ENCODE measurements around the gene LPCAT2.

LPCAT2 gene

GRCh38 chr16:55473587-55473986 is 35.3 kb upstream of the LPCAT2 start:
- no peak overlapping the region for H3K4me3 Mint-ChIP-seq
- no peaks in the 10 kb centered on the region for H3K36me3 Mint-ChIP-seq (ENCODE audit: insufficient read depth)
- DNase-seq (ENCODE audit: low spot score in 2 of 2) (no peak), ATAC-seq (replicated peaks; ENCODE audit: extremely low read depth, poor library complexity, severe bottlenecking) (no peak)
- H3K27me3 Mint-ChIP-seq = peaks cover 47% of the 10 kb centered on the region
- peaks cover 6% of the 10 kb centered on the region for H3K4me1 Mint-ChIP-seq
- no peak overlapping the region for H3K27ac Mint-ChIP-seq (ENCODE audit: low read depth)
- H3K9me3 Mint-ChIP-seq = no peaks in the 10 kb centered on the region

DNA sequence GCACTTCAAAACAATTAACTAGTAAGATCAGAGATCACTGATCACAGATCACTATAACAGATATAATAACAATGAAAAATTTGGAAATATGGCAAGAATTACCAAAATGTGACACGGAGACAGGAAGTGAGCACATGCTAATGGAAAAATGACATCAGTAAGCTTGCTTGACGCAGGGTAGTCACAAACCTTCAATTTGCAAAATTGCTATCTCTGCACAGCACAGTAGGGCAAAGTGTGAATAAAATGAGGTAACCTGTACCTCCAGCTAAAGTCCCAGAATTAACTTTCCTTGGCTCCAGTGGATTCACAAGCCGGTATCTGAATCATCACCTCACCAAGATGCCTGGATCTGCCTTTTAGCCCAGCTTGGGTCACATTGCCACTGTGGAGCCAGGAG is 34.1 kb upstream of the LPCAT2 start:
- no peak overlapping the region for H3K27ac Mint-ChIP-seq (ENCODE audit: low read depth)
- no peaks in the 10 kb centered on the region for H3K9me3 Mint-ChIP-seq
- ATAC-seq (replicated peaks; ENCODE audit: extremely low read depth, poor library complexity, severe bottlenecking) (no peak), DNase-seq (ENCODE audit: low spot score in 2 of 2) (no peak)
- H3K4me3 Mint-ChIP-seq = no peak overlapping the region
- H3K4me1 Mint-ChIP-seq = peaks cover 6% of the 10 kb centered on the region
- no peaks in the 10 kb centered on the region for H3K36me3 Mint-ChIP-seq (ENCODE audit: insufficient read depth)
- H3K27me3 Mint-ChIP-seq = peaks cover 59% of the 10 kb centered on the region

DNA sequence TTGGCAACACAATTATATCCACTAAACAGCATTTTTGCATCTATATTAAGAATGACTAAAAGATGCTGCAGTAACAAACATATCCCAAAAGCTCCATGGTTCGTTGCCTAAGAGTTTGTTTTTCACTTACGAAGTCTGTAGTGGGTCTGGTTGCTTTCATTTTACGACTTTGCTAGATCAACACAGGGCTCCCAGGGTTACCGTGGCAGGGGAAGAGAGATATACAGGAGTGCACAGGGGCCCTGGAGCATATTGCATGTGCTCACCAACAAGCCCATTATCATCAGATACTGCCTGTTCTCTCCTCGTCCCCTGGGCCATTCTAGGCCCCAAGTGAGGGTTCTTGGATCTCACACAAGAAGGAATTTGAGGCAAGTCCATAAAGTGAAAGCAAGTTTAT is 33.0 kb upstream of the LPCAT2 start:
- Mint-ChIP-seq H3K9me3 (no peaks in the 10 kb centered on the region), H3K36me3 (ENCODE audit: insufficient read depth) (no peaks in the 10 kb centered on the region), H3K27ac (ENCODE audit: low read depth) (no peak overlapping the region), H3K4me1 (peaks cover 6% of the 10 kb centered on the region), H3K27me3 (peaks cover 70% of the 10 kb centered on the region), H3K4me3 (no peak overlapping the region)
- no peak for ATAC-seq (replicated peaks; ENCODE audit: extremely low read depth, poor library complexity, severe bottlenecking)
- DNase-seq (ENCODE audit: low spot score in 2 of 2) = no peak

DNA sequence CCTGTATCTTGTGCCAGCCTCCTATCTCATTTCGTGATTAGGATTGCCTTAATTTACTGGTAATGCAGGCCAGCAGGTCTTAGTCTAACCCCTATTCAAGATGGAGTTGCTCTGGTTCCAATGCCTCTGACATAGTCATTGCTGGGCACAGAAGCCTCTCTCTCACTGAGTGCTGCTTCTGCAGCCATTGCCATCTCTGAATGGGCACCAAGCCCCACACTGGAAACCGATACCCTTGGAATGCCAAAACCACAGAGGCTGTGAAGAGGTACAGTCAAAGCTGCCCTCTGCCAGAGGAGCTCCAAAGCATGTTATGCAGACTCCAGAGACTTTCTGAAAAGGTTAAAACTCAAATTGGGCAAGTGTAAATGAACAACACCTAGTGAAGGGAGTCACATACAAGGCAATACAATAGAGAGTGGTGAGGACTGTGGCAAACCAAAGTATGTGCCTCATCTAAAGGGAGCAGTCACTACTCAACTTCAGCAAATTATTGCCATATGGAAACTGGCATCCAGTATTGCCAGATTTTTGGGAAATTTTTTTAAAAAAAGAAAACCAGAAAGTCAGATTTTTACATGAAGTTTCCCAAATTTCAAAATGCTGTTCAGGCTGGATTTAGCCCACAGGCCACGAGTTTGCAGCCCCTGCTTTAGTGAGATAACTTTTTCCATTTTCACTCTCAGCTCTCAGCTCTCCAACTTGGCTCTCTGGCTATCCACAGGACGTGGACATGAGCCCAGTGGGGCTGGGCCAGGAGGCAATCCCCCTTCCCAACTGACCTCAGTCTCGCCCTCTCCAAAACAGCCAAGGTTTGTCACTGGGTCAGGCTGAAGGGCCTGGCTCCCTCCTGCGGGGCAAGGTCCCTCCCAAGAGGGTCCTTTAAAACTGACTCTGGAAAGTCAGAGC is 32.0 kb upstream of the LPCAT2 start:
- Mint-ChIP-seq H3K4me1 (peaks cover 6% of the 10 kb centered on the region), H3K4me3 (no peak overlapping the region), H3K9me3 (no peaks in the 10 kb centered on the region), H3K36me3 (ENCODE audit: insufficient read depth) (no peaks in the 10 kb centered on the region), H3K27ac (ENCODE audit: low read depth) (no peak overlapping the region), H3K27me3 (peaks cover 66% of the 10 kb centered on the region)
- ATAC-seq (replicated peaks; ENCODE audit: extremely low read depth, poor library complexity, severe bottlenecking) (no peak), DNase-seq (ENCODE audit: low spot score in 2 of 2) (no peak)

DNA sequence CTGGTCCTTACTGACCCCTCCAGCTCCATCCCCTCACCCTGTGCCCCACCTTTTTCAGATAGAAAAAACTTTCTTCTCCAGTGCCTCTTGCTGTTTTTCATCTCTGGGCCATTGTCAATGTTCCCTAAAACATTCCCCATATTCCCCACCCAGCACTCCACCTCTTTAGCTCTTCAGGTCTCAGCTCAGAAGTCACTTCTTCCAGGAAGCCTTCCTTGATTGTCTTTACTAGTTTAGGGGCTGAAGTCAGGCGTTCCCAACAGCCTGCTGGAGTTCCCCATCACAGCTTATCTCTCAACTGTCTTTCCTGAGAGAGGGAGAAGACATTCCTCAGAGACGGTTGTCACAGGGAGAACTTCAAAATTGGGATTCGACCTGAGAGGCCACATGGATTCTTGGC is 31.1 kb upstream of the LPCAT2 start:
- Mint-ChIP-seq H3K27me3 (peaks cover 66% of the 10 kb centered on the region), H3K4me1 (peaks cover 6% of the 10 kb centered on the region), H3K4me3 (no peak overlapping the region), H3K27ac (ENCODE audit: low read depth) (no peak overlapping the region), H3K36me3 (ENCODE audit: insufficient read depth) (no peaks in the 10 kb centered on the region), H3K9me3 (no peaks in the 10 kb centered on the region)
- DNase-seq (ENCODE audit: low spot score in 2 of 2) = no peak
- no peak for ATAC-seq (replicated peaks; ENCODE audit: extremely low read depth, poor library complexity, severe bottlenecking)

DNA sequence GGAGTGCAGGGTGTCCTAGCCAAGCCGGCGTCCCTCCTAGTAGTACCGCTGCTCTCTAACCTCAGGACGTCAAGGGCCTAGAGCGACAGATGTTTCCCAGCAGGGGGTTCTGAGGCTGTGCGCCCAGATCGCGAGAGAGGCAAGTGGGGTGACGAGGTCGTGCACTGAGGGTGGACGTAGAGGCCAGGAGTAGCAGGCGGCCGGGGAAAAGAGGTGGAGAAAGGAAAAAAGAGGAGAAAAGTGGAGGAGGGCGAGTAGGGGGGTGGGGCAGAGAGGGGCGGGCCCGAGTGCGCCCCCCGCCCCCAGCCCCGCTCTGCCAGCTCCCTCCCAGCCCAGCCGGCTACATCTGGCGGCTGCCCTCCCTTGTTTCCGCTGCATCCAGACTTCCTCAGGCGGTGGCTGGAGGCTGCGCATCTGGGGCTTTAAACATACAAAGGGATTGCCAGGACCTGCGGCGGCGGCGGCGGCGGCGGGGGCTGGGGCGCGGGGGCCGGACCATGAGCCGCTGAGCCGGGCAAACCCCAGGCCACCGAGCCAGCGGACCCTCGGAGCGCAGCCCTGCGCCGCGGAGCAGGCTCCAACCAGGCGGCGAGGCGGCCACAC is 29.9 kb upstream of the LPCAT2 start, which contains the start of gene MMP2:
Gene MMP2, plus strand, starts transcription at position 372 of the 603 bp plus-strand sequence. CDS start 282 bp downstream, outside the sequence.
- Mint-ChIP-seq H3K4me3 (no peak within 1 kb of the TSS), H3K9me3 (no peaks in the 10 kb centered on the region)
- ATAC-seq (replicated peaks; ENCODE audit: extremely low read depth, poor library complexity, severe bottlenecking) = no peak

GRCh38 chr16:55479430-55480140 is 29.3 kb upstream of the LPCAT2 start:
- ATAC-seq (replicated peaks; ENCODE audit: extremely low read depth, poor library complexity, severe bottlenecking) (no peak), DNase-seq (ENCODE audit: low spot score in 2 of 2) (no peak)
- Mint-ChIP-seq H3K36me3 (ENCODE audit: insufficient read depth) (no peaks in the 10 kb centered on the region), H3K9me3 (peaks cover 2% of the 10 kb centered on the region), H3K4me1 (peaks cover 6% of the 10 kb centered on the region), H3K4me3 (no peak overlapping the region), H3K27me3 (peaks cover 70% of the 10 kb centered on the region), H3K27ac (ENCODE audit: low read depth) (no peak overlapping the region)

More for the DNA sequence above, 29.9 kb upstream of the LPCAT2 start, which contains the start of gene MMP2:
- H3K27ac Mint-ChIP-seq (ENCODE audit: low read depth) = no peak within 1 kb of the TSS
- peaks cover 6% of the 10 kb centered on the region for H3K4me1 Mint-ChIP-seq
- no peaks in the 10 kb centered on the region for H3K36me3 Mint-ChIP-seq (ENCODE audit: insufficient read depth)
- DNase-seq (ENCODE audit: low spot score in 2 of 2) = no peak
- peaks cover 70% of the 10 kb centered on the region for H3K27me3 Mint-ChIP-seq

- H3K4me3 Mint-ChIP-seq = no peak overlapping the region
- peaks cover 74% of the 10 kb centered on the region for H3K27me3 Mint-ChIP-seq
- H3K9me3 Mint-ChIP-seq = peaks cover 7% of the 10 kb centered on the region
- ATAC-seq (replicated peaks; ENCODE audit: extremely low read depth, poor library complexity, severe bottlenecking) = no peak
- no peaks in the 10 kb centered on the region for H3K36me3 Mint-ChIP-seq (ENCODE audit: insufficient read depth)
- no peak for DNase-seq (ENCODE audit: low spot score in 2 of 2)
- H3K27ac Mint-ChIP-seq (ENCODE audit: low read depth) = no peak overlapping the region
- H3K4me1 Mint-ChIP-seq = peaks cover 6% of the 10 kb centered on the region
Measured at GRCh38 chr16:55480228-55480655, 28.6 kb upstream of the LPCAT2 start.

DNA sequence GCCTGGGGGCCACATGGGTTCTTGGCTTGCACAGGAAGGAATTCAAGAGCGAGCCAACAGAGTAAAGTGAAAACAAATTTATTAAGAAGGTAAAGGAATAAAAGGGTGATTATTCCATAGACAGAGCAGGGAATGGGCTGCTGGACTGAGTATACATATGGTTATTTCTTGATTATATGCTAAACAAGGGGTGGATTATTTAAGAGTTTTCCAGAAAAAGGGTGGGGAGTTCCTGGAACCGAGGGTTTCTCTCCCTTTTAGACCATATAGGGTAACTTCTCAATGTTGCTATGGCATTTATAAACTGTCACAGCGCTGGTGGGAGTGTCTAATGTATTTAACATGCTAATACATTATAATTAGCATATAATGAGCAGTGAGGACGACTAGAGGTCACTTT is 27.8 kb upstream of the LPCAT2 start:
- Mint-ChIP-seq H3K27me3 (peaks cover 66% of the 10 kb centered on the region), H3K36me3 (ENCODE audit: insufficient read depth) (no peaks in the 10 kb centered on the region), H3K27ac (ENCODE audit: low read depth) (no peak overlapping the region), H3K4me1 (peaks cover 2% of the 10 kb centered on the region), H3K4me3 (no peak overlapping the region), H3K9me3 (peaks cover 7% of the 10 kb centered on the region)
- DNase-seq (ENCODE audit: low spot score in 2 of 2) (no peak), ATAC-seq (replicated peaks; ENCODE audit: extremely low read depth, poor library complexity, severe bottlenecking) (no peak)

DNA sequence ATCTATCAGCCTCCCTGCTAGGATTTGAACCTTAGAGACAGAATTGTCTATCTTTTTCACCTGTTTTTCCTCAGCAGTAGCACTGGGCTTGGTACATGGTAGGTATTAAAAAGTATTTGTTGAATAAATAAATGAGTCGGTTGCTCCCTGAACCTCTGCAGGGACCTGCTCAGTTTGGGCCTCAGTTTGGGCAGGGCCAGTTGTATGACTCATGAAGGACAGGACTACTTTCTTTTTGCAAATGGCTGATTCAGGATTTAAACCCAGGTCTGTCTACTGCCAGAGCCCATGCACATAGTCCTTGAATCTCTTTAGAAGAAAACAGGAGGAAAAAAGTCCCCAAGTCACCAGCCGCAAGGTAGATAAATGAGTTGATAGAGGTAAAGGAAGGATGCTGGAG is 26.8 kb upstream of the LPCAT2 start:
- Mint-ChIP-seq H3K4me3 (no peak overlapping the region), H3K27me3 (peaks cover 58% of the 10 kb centered on the region), H3K36me3 (ENCODE audit: insufficient read depth) (no peaks in the 10 kb centered on the region), H3K4me1 (no peaks in the 10 kb centered on the region), H3K27ac (ENCODE audit: low read depth) (no peak overlapping the region), H3K9me3 (peaks cover 7% of the 10 kb centered on the region)
- ATAC-seq (replicated peaks; ENCODE audit: extremely low read depth, poor library complexity, severe bottlenecking) = no peak
- no peak for DNase-seq (ENCODE audit: low spot score in 2 of 2)

DNA sequence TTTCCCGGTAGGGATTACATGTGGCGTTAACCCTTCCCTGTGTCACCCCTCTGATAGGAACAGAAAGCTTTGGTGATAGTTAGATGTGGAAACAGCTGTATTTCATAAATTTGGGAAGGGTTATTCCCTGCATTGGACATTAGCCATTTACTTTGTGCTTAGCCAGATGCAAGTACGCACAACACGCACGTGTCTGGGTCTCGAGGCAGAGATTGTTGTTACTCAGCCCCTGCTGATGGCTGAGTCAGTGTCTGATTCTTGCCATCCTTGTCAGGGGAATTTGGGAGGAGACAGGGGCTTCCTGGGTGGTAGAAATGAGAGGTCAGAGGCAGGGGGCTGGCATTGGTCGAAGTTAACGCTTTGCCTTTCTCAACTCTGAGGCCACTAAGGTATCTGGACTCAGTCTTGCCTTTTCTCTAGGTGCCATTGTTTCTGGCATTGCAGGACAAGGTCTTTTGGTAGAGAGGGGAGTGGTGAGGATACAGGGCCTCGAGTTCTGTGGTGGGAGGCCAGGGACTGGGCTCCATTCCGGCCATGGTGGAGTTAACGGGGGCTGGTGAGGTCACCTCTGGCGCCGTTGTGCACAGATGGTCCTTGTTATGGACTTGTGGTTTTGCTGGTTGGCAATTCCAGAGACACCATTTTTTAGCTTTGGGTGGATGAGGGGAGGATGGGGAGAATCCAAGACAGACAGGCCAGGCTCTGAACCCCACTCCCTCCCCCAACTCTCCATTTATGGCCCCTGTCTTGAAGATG is 21.6 kb upstream of the LPCAT2 start:
- H3K36me3 Mint-ChIP-seq (ENCODE audit: insufficient read depth) = no peaks in the 10 kb centered on the region
- peaks cover 7% of the 10 kb centered on the region for H3K9me3 Mint-ChIP-seq
- H3K27me3 Mint-ChIP-seq = peaks cover 24% of the 10 kb centered on the region

GRCh38 chr16:55488306-55488705 is 20.6 kb upstream of the LPCAT2 start:
- DNase-seq (ENCODE audit: low spot score in 2 of 2) (no peak), ATAC-seq (replicated peaks; ENCODE audit: extremely low read depth, poor library complexity, severe bottlenecking) (no peak)
- H3K4me1 Mint-ChIP-seq = no peaks in the 10 kb centered on the region
- H3K9me3 Mint-ChIP-seq = peaks cover 7% of the 10 kb centered on the region
- H3K4me3 Mint-ChIP-seq = no peak overlapping the region
- H3K27me3 Mint-ChIP-seq = peaks cover 24% of the 10 kb centered on the region
- H3K36me3 Mint-ChIP-seq (ENCODE audit: insufficient read depth) = no peaks in the 10 kb centered on the region
- no peak overlapping the region for H3K27ac Mint-ChIP-seq (ENCODE audit: low read depth)

More for the DNA sequence above, 21.6 kb upstream of the LPCAT2 start:
- Mint-ChIP-seq H3K4me3 (no peak overlapping the region), H3K27ac (ENCODE audit: low read depth) (no peak overlapping the region), H3K4me1 (no peaks in the 10 kb centered on the region)
- DNase-seq (ENCODE audit: low spot score in 2 of 2) (no peak), ATAC-seq (replicated peaks; ENCODE audit: extremely low read depth, poor library complexity, severe bottlenecking) (no peak)

Data from central memory CD8-positive, alpha-beta T cell (primary cell).